ENCODE results near the gene PDZK1IP1.
"Not testable (repeated sequence)": the region's sequence is repeated elsewhere in the genome, so short reads cannot be mapped to it uniquely, and the experiment has no call there.

Gene PDZK1IP1

DNA sequence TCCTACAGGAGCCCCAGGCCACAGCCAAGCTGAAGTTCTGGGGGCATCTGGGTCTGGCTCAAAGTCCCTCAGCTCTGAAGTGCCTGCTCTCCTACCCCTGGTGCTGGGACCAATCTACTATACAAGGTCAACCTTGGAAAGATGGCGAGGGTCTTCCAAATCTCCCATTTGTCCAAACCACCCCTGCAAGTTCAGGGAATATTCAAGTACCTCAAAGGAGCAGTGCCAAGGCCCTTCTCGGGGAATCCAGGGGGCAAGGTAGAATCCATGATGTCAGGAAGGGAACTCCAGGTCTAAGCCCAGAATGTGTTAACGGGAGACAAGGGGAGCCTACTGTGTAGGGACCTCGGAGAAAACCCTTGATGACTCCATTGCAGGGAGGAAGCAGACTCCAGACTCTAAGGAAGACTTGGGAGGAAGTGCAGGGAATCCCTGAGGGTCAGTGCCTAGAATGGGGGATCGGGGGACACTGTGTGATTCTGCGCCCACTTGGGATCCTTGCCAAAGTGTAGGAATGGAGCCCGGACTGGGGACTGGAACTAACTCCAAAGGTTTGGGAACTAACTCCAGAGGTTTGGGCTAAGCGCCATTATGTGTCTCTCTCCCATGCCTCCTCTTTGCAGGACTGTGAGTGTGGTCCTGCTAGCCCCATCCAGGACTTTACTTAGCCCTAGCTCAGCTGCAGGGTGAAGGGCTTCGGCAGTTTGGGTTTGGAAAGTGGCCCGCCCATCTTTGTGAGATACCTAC is 33.5 kb upstream of the PDZK1IP1 start:
- DNase-seq = no peak

DNA sequence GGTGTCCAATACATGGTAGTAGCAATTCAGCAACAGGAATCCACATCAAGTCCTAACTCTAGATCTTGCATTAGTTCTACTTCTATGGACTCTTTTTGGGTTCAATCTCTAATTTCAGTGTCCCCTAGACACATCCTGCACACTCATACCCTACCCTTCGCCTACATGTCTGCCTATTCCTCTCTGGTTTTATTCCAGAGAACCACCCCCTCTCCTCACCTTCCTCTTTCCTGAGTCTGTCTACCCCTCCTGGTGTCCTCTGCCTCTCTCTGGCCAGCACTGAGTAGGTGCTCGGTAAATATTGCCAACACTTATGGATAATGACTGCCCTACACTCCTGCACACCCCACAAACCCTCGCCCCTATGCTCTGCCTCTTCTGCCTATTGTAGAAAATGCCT is 32.6 kb upstream of the PDZK1IP1 start:
- no peak for DNase-seq

DNA sequence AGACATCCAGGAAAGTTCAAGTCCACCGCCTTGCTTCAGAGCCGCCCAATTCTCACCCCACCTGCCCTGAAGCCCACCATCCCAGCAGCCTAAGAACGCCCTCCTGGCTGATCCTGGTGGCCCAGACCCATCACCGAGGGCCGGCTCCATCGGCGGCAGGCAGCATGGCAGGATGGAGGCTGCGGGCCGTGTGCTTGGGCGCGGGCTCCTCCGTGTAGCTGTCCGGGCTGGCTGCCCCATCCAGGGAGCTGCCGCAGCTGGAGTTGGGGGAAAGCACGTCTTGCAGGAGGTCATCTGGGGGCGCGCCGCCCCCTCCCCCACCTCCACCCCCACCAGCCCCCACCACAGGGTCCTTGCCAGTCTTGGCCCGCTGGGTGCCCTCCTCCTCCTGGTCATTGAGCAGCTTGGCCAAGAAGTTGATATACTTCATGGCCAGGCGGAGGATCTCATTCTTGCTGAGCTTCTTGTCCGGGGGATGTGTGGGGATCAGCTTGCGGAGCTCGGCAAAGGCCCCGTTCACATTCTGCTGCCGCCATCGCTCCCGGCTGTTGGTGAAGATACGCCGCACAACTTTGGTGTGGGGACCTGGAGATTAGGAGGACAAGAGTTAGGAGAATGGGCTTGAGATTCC is 29.9 kb upstream of the PDZK1IP1 start:
- DNase-seq = no peak

DNA sequence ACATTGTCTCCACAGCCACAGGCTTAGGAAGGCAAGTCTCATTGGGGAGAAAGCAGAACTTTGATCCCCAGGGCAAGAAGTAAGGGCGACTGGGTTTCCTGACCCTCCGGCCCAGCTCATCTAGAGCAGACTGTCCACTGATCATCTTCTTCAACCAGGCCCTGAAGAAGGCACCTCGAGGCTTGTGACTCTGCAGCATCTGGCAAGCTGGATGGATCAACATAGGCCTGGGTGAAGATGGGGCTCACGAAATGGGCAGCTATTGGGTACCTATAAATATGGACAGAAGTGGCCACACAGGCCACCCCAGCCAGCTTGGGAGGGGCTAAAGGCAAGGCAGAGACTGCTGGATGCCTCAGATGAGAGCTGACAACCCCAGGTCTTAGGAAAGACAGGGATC is 29.2 kb upstream of the PDZK1IP1 start:
- no peak for DNase-seq

DNA sequence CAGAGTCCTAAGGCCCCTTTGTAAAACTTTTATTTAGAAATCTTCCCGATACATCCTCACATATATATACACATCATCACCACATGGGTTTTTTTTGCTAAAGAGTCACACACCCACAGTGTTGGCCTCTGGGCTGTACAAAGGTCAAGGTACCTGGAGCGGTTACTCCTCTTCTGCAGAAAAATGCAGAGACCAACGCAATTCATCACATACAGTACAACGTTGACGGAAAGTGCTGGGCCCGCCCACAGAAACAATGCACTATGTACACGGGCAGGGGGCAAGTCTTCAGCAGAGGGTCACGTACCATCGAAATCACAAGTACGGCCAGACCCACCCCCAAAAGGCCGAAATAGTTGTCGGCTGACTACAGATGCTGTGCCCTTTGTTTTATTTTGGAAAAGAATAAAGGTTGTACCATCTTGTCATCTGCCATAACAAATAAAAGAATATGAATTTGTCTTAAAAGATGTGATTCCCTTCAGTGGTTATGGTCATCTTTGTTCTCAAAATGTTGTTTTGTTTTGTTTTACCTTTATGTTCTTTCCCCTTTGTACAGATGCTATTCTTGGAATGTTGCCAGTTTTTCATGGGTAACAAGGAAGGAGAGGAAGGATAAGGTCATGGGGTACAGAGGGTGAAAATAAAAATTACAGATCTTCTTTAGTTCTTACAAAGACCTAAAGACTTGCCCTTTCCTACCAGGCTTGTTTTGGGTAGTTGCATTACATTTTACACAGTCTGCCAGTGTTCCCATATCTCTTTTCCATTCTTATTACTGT is 26.6 kb upstream of the PDZK1IP1 start:
- DNase-seq = no peak

DNA sequence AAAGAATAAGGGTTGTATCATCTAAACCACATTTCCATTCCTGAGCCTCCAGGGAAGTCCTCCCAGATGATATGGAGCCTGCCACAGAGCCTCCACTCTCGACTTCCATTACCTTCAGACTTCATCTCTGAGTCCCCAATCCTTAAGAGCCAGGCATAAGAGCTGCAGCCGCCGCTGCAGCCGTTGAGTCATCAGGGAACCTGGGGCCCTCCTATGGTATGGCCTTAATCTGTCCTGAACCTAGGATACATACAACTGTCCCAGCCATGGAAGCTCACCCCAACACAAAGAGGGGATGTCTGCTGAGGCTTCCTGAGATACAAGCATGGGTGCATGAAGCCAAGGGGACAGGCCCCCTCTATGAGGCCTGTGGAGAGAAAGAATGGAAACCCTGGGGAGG is 25.9 kb upstream of the PDZK1IP1 start:
- DNase-seq = no peak

DNA sequence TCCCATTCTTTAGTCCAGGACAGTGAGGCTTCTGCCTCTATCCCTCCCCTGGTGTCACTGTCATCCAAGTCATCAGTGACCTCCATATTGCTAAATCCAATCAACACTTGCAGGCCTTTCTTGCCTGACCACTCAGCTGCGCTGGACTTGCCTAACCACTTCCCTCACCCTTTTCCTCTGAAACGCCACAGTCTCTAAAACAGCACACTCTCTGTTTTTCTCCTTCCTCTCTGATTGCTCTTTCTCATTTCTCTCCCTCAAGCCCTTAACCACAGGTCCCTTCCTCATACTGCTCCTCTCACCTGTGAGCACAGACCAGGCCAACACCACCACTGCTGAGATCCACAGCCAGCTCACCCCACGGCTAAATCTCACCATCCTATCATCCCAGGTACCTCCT is 24.7 kb upstream of the PDZK1IP1 start:
- DNase-seq = no peak

DNA sequence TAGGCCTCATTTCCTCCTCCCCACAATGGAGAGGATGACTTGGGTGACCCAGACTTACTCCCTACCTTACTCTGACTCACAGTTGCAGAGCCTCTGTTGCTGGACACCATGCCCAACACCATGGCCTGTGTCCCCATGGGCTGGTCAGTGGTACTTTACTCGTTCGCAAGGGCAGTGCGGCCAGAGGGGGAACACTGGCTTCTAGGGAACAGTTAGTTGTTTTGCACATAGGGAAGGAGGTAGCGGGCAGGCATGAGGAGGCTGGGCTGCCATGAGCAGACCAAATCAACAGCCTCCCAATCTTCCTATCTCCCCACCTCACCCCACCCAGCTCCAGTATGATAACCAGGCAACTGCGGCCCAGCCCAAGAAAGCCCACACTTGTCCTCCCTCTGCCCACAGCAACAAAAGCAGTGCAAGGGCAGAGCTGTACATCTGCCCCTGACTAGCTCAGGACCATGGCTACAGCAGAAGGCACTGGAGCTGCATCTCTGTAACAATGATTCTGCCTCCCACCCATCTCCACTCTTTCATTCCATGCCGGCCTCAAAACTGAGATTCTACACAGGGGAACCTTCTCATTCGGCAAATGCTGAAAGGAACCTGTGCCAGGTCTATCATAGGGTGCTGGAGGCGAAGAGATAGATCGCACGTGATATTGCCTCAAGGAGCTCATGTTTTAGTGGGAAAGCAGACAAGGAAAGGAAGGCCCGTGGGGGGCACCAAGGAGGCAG is 23.6 kb upstream of the PDZK1IP1 start:
- DNase-seq = no peak

DNA sequence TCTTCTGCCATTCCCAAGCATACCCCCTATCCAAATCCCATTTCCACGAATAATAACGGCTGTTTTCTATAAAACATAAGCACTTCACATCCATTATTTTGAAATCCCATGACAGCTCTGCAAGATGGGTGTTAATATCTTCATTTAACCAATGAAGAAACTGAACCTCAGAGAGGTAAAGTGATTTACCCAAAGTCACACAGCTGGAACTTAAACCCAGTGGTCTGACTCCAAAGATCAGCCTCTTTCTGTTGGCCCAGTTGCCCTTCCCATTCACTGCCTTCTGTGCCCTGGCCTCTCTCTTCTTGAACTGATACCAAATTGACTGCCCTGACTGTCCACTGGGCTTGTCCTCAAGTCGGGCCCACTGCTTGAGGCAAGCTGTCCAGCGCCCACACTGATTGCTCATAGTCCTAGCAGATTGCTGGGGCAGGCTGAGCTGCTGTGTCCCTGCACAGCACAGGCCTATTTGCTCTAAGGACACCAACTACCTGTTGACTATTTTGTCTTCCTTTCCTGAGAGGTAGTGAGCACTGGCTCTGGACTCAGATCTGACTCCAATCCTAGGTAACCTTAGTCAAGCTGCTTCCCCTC is 22.9 kb upstream of the PDZK1IP1 start:
- DNase-seq = no peak

DNA sequence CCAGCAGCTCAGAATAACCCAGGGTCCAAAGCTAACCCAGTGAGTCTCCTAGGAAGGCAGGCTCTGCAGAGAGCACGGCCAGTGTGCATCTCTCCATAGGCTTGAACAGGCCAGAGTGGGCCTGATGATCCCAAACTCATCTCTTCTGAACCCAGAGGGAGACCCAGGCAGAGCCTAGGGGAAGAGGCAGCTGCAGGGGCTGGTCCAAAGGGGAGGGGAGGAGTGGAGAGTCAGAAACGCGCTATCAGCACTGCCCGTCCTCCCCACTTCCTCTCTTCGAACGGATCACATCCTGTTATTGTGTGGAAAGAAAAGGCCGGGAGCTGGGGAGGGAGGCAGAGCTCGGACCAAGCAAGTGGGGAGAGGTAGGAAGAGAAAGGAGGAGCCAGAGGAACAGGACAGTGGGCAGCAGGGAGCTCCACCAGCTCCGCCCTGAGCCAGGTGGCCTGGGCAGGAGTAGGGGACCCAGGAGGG is 22.0 kb upstream of the PDZK1IP1 start:
- no peak for DNase-seq

DNA sequence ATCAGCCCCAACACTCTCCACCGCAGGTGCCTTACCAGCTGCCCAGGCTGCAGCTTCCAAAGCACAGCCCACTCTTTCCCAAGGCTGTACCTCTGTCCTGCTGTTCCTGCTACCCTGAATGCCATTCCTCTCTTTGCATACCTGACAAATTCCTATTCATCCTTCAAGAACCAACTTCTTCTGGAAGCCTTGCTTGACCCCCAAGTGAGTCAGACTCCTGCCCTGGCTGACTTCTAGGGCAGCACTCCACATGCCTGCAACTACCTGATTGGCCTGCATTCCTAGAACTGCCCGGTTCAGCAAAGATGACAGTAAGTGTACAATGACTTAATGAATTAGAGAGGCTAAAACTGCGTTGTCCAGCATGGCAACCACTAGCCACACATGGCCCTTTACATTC is 20.8 kb upstream of the PDZK1IP1 start:
- no peak for DNase-seq

DNA sequence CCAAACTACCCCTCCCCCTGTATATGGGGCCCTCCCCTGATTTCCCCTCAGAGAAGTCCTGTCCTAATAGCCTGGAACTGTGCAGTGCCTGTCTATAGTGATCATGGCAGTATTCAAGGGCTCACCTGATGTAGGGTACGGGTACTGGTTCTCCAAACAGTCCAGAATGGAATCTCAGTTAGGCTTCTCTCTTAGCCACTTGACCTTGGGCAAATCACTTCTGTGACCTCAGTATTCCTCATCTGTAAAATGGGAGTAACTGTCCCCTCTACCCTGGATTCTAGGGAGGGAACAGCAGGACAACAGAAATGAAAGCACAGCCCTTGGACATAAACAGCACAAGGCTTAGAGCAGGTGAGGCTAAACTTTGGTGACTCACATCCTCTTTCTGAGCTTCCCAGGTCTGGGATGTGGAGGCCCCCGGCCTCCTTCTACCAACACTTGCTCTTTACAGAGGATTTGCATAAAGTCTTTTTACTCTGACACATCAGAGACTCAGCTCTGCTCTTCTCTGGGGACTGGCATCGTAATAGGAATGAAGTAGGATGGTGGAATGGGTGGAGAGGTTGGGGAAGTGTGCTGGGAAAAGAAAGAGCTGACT is 20.0 kb upstream of the PDZK1IP1 start:
- no peak for DNase-seq

DNA sequence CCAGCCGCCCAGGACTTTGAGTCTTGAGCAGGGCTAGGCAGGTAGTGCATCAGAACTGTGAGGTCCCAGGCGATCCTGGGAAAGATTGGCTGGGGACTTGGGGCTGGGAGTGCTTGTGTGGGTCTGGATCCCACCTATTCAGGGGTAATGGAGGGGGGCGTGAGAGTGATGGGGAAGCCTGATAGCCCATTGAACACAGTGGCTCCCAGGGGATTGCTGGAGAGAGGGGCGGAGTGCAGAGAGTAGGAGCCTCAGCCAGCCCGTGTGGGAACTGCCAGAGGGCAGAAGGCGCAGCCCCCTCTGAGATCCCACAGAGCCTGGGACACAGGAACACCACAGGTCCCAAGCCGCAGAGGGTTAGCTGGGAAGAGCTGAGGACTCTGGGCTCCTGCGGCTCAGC is 19.3 kb upstream of the PDZK1IP1 start:
- no peak for DNase-seq

DNA sequence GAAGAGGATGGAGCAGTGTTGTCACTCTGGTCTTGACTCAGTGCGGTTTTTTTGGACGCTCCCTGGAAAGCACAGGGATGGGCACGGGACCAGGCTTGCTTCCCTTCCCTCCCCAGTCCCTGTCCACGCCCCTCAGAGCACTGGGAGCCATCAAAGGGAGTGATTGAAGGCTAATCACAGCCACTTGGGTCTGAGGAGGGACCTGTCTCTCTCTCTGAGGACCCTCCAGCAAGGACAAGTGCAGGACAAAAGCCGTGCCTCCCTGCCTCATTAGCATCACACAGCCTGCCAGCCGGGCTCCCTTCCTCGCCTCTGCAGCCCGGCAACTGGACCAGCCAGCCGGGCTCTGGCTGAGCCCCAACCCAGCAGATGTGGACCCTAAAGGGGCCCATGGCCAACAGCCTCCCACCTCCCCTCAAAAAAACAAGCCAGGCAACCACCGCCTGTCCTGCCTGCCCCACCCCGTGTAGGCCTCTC is 18.6 kb upstream of the PDZK1IP1 start:
- DNase-seq = no peak

DNA sequence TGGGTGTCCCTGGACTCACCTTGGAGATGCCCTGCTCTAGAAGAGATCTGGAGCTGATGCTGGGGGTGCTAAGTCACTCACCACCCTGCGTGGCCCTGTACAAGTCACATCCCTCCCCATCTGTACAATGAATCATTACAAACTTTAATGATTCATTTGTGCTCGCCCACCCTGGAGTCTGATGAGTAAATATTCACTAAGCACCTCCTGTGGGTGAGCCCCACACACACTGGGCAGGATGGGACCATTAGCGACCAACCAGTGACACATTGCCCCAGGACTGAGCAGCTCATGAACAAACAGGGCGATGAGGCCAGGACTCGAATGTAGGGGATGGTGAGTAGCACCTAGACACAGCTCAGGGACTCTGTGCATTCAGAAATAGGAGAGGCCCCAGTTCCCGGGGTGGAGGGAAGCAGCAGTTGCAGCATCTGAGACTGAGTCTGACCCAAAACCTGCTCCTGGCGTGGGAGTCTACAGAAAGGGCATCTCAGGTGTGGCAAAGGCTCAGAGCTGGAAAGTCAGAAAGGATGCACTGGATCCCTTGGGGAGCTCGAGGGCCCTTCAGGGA is 18.1 kb upstream of the PDZK1IP1 start:
- DNase-seq = peak; percentile 41

DNA sequence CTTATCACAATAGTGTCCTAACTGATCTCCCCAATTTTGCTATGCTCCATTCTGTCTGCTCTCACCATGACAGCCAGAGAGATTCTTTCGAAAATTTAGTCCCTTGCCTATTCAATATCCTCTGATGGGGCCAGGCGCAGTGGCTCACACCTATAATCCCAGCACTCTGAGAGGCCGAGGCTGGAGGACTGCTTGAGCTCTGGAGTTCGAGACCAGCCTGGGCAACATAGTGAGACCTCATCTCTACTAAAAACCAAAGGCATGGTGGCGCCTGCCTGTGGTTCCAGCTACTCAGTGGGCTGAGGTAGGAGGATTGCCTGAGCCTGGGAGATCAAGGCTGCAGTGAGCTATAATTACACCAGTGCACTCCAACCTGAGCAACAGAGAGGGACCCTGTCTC is 16.1 kb upstream of the PDZK1IP1 start:
- DNase-seq = no peak

DNA sequence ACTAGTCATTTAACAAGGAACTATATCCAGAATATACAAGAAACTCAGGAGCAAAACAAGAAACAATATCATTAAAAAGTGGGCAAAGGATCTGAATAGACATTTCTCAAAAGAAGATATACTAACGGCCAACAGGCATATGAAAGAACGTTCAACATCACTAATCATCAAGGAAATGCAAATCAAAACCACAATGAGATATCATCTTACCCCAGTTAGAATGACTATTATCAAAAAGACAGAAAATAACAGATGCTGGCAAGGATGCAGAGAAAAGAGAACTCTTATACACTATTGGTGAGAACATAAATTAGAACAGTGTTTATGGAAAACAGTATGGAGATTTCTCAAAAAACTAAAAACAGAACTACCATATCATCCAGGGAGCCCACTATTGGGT is 13.7 kb upstream of the PDZK1IP1 start:
- DNase-seq = not testable (repeated sequence)

DNA sequence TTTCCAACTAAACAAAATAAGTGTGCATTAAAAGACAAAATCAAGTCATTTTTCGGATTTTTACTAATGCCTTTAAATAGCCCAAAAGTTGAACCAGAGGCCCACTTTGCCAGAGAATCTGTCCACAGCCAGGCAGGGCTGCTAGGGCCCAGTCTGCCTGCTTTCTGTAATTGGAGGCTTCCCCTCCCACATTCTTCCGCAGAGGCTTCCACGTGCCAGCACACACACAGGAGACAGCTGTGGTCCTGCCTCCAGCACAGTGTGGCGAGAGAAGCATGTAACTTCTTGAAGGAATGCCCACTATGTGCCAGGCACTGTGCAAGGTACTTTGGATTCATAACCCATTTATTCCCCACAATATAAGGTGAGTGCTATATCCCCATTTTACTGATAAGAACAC is 11.3 kb upstream of the PDZK1IP1 start:
- no peak for DNase-seq

DNA sequence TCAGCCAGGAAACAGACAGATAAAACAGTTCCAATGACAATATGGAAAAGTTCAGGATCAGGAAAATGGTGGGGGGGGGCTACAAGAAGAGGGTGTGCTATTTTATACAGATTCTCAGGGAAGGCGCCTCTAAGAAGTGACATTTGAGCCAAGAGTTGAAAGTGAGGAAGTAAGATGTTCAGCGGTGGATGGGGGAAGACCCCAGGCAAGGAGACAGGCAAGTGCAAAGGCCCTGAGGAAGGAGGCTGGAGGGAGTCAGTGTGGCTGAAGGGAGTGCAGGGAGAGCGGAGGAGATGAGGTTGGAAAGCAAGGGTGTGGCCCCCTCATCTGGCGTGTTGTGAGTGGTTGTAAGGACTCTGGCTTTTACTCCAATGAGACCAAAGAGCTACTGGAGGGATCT is 8.4 kb upstream of the PDZK1IP1 start:
- DNase-seq = no peak

DNA sequence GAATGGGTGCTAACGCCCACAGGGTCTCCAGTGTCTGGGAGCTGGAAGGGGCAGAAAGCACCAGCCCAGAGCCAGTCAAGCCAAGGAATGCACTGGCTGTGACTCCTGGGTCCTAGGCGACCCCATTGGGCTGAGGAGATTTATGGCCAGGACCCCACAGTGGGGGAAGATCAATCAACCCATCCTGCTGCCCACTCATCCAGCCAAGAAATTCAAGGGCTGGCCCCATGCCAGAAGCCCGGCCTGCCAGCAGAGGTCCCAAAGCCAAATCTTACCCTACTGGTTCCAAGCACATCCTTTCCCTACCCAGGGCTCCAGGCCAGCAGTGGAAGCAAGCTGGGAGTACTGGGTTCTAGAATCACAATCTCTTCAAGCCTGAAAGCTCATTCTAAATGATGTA is 6.8 kb upstream of the PDZK1IP1 start:
- DNase-seq = no peak

DNA sequence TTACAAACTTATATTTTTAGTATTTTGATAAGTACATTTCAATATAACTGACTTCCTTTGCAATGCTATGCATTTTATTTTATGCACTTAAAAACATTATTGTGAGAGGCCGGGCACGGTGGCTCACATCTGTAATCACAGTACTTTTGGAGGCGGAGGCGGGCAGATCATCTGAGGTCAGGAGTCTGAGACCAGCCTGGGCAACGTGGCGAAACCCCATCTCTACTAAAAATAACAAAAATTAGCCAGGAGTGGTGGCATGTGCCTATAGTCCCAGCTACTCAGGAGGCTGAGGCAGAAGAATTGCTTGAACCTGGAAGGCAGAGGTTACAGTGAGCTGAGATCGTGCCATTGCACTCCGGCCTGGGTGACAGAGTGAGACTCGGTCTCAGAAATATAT is 6.1 kb upstream of the PDZK1IP1 start:
- not testable (repeated sequence) for DNase-seq

DNA sequence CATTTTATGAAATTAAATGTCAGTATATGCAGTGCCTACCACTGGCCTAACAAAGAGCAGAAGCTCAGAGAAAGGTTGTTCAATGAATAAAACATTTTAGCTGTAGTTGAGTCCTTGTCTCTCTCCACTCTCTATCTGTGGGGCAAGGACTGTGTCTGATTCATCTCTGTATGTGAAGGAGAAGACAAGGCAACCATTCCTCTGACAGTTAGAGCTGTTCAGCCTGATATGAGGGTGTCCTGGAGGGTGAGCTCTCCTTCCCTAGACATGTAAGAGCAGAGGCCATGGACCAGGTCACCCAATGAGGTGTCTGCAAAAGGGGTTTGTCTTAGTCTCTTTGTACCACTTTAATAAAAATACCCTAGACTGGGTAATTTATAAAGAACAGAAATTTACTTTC is 4.5 kb upstream of the PDZK1IP1 start:
- peak; percentile 8 for DNase-seq
